CD14-positive monocyte (primary cell): ENCODE measurements around the gene ACOT9. TPM values are rescaled to one million over a fixed set of nuclear protein-coding genes. Genes with fewer than 3 reads are reported as not detected.

Experiments
- DNase-seq, 3 donors: peaks; one replicate each; pipeline ENCODE4 v3.0.0-alpha.2; 2011 to 2022
- H2AFZ ChIP-seq: 2 replicates; pipeline ENCODE4 v1.6.0; 2012; ENCODE audit warnings: mild to moderate bottlenecking, low read depth, low read length, inconsistent platforms; ENCODE audit not compliant: insufficient read depth, poor library complexity, severe bottlenecking
- H3K27ac ChIP-seq, 2 donors: 1 replicate in 1 of 2; 2 replicates in 1 of 2; pipeline ENCODE4 v1.5.1; 2012 to 2013; ENCODE audit warnings: low read length in 2 of 2, control low read depth in 1 of 2, inconsistent platforms in 1 of 2, low read depth in 1 of 2, mild to moderate bottlenecking in 1 of 2
- H3K27me3 ChIP-seq, 2 donors: one replicate each; pipeline versions ENCODE4 v1.6.0 to v1.6.1; 2011 to 2013; ENCODE audit warnings: low read length in 2 of 2; ENCODE audit not compliant: control insufficient read depth in 2 of 2, insufficient read depth in 2 of 2
- H3K36me3 ChIP-seq, 2 donors: replicated peaks in 1 of 2; 1 replicate in 1 of 2; 2 replicates in 1 of 2; pipeline versions ENCODE4 v1.5.1 to v1.6.1; 2012 to 2013; ENCODE audit warnings: low read length in 2 of 2, control low read depth in 1 of 2, inconsistent platforms in 1 of 2, mild to moderate bottlenecking in 1 of 2; ENCODE audit not compliant: insufficient read depth in 2 of 2, control insufficient read depth in 1 of 2
- H3K4me1 ChIP-seq, 2 donors: 1 replicate in 1 of 2; 2 replicates in 1 of 2; pipeline versions ENCODE4 v1.5.1 to v1.6.1; 2012 to 2013; ENCODE audit warnings: low read length in 2 of 2, control low read depth in 1 of 2, inconsistent platforms in 1 of 2, mild to moderate bottlenecking in 1 of 2, moderate library complexity in 1 of 2; ENCODE audit not compliant: insufficient read depth in 2 of 2, control insufficient read depth in 1 of 2
- H3K4me2 ChIP-seq: replicated peaks from 2 replicates; pipeline ENCODE3; 2012; ENCODE audit warnings: low read length, moderate library complexity, mild to moderate bottlenecking; ENCODE audit not compliant: poor library complexity, severe bottlenecking; ENCODE audit errors: extremely low read depth
- H3K4me3 ChIP-seq, 3 experiments: fragments of 200-600 bp in 1 of 3; sonication (generic) in 1 of 3; replicated peaks in 1 of 3; 1 replicate in 2 of 3; 2 replicates in 1 of 3; pipeline ENCODE4 v1.5.1; 2011 to 2013; ENCODE audit warnings: low read length in 3 of 3, mild to moderate bottlenecking in 3 of 3, control low read depth in 2 of 3, low read depth in 2 of 3, inconsistent platforms in 1 of 3, moderate library complexity in 1 of 3
- H3K79me2 ChIP-seq: 2 replicates; pipeline ENCODE4 v1.6.0; 2012; ENCODE audit warnings: mild to moderate bottlenecking, control low read depth, inconsistent platforms, low read length, moderate library complexity; ENCODE audit not compliant: insufficient read depth
- H3K9ac ChIP-seq: 2 replicates; pipeline ENCODE4 v1.6.0; 2017; ENCODE audit warnings: low read length, mild to moderate bottlenecking; ENCODE audit not compliant: insufficient read depth, poor library complexity, severe bottlenecking
- H3K9me3 ChIP-seq, 2 donors: replicated peaks in 1 of 2; 1 replicate in 1 of 2; 2 replicates in 1 of 2; pipeline versions ENCODE4 v1.5.1 to v1.6.1; 2012 to 2013; ENCODE audit warnings: low read length in 2 of 2, control low read depth in 1 of 2; ENCODE audit not compliant: control insufficient read depth in 1 of 2, insufficient read depth in 1 of 2
- H4K20me1 ChIP-seq: 2 replicates; pipeline ENCODE4 v1.6.0; 2012; ENCODE audit warnings: mild to moderate bottlenecking, low read length, control low read depth, moderate library complexity; ENCODE audit not compliant: insufficient read depth
- H3K27ac Mint-ChIP-seq, 7 donors: one replicate each; pipeline ENCODE4 v1.8.0; 2020; ENCODE audit warnings: mild to moderate bottlenecking in 7 of 7, mixed read lengths in 7 of 7, moderate library complexity in 6 of 7, inconsistent platforms in 2 of 7
- H3K27me3 Mint-ChIP-seq, 3 donors: one replicate each; pipeline ENCODE4 v1.8.0; 2021 to 2022; ENCODE audit warnings: low read depth in 3 of 3, mild to moderate bottlenecking in 3 of 3, mixed read lengths in 3 of 3, moderate library complexity in 3 of 3, inconsistent platforms in 1 of 3
- H3K36me3 Mint-ChIP-seq, 2 donors: one replicate each; pipeline ENCODE4 v1.8.0; 2020; ENCODE audit warnings: mixed read lengths in 2 of 2, inconsistent platforms in 1 of 2, mild to moderate bottlenecking in 1 of 2
- H3K4me1 Mint-ChIP-seq: one replicate; pipeline ENCODE4 v1.8.0; 2020; ENCODE audit warnings: mild to moderate bottlenecking, mixed read lengths
- H3K4me3 Mint-ChIP-seq, 2 donors: one replicate each; pipeline ENCODE4 v1.8.0; 2020; ENCODE audit warnings: mild to moderate bottlenecking in 2 of 2, mixed read lengths in 2 of 2, moderate library complexity in 1 of 2
- H3K9me3 Mint-ChIP-seq, 7 donors: one replicate each; pipeline ENCODE4 v1.8.0; 2020 to 2022; ENCODE audit warnings: mixed read lengths in 7 of 7, mild to moderate bottlenecking in 6 of 7, moderate library complexity in 6 of 7, inconsistent platforms in 2 of 7
- WGBS: methylation state at CpG from one replicate; pipeline ENCODE4 v1.1.5; 2013; ENCODE audit warnings: missing lambda C conversion rate; ENCODE audit not compliant: insufficient coverage; 5-methylcytosine and 5-hydroxymethylcytosine counted together
- intact Hi-C, 2 donors: fragments of 100-400 bp; cut with micrococcal nuclease; formaldehyde crosslinking; loops; one replicate each; pipeline versions ENCODE4 v1.15.0 to v1.15.1; 2023
- polyA plus RNA-seq, 3 donors: library from polyadenylated mRNA; depleted of rRNA in 1 of 3; unstranded in 2 of 3; stranded (reverse) in 1 of 3; fragments of 300-500 nt in 2 of 3; fragments of >200 nt in 1 of 3; fragmentation: Illumina TruSeq in 2 of 3; gene quantifications; 1 replicate in 2 of 3; 2 replicates in 1 of 3; pipeline ENCODE4 v1.2.3, GENCODE V29; 2012 to 2021
- TF ChIP-seq, protein P1 (sequence below): fragments of 200-600 bp; IDR thresholded peaks from one replicate; pipeline ENCODE4 v1.8.0; 2022; ENCODE audit warnings: antibody characterized with exemption, mild to moderate bottlenecking

Gene ACOT9
- polyA plus RNA-seq, 3 donors, result 49.2 to 69.3 (median 51.8) TPM

- H3K27ac ChIP-seq, result peak overlapping the region in 1 of 2 donors; percentile 50
- H3K4me1 ChIP-seq, result peaks cover 15 to 16% of the 10 kb centered on the region in 2 donors
- Mint-ChIP-seq H3K4me3 (no peak overlapping the region), H3K27me3 (peaks cover 0 to 13% (median 0%) of the 10 kb centered on the region in 3 donors), H3K36me3 (peaks cover 54 to 73% of the 10 kb centered on the region in 2 donors), H3K9me3 (peaks cover 0 to 5% (median 0%) of the 10 kb centered on the region in 7 donors), H3K4me1 (peaks cover 18% of the 10 kb centered on the region), H3K27ac (peak overlapping the region; percentile 75 to 94 (median 87))
- no peak overlapping the region for H3K9ac ChIP-seq
- H3K4me3 ChIP-seq, result no peak overlapping the region
- H3K79me2 ChIP-seq, result no peaks in the 10 kb centered on the region
- peaks cover 33 to 62% of the 10 kb centered on the region in 2 donors for H3K36me3 ChIP-seq
- no peak overlapping the region for H2AFZ ChIP-seq
- TF ChIP-seq, protein P1, sequence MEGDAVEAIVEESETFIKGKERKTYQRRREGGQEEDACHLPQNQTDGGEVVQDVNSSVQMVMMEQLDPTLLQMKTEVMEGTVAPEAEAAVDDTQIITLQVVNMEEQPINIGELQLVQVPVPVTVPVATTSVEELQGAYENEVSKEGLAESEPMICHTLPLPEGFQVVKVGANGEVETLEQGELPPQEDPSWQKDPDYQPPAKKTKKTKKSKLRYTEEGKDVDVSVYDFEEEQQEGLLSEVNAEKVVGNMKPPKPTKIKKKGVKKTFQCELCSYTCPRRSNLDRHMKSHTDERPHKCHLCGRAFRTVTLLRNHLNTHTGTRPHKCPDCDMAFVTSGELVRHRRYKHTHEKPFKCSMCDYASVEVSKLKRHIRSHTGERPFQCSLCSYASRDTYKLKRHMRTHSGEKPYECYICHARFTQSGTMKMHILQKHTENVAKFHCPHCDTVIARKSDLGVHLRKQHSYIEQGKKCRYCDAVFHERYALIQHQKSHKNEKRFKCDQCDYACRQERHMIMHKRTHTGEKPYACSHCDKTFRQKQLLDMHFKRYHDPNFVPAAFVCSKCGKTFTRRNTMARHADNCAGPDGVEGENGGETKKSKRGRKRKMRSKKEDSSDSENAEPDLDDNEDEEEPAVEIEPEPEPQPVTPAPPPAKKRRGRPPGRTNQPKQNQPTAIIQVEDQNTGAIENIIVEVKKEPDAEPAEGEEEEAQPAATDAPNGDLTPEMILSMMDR, result no peak
- intact Hi-C loops, result no loop called here
- H3K9me3 ChIP-seq, result no peaks in the 10 kb centered on the region
- no peaks in the 10 kb centered on the region for H3K27me3 ChIP-seq
- no peak overlapping the region for H3K4me2 ChIP-seq
- no CpG with 5 or more reads among the region's 3 CpGs for WGBS
- peak in 2 of 3 donors; percentile 28 to 42 for DNase-seq
- no peaks in the 10 kb centered on the region for H4K20me1 ChIP-seq
Observed at GRCh38 chrX:23727206-23727605, 15.9 kb downstream of the ACOT9 start.

DNA sequence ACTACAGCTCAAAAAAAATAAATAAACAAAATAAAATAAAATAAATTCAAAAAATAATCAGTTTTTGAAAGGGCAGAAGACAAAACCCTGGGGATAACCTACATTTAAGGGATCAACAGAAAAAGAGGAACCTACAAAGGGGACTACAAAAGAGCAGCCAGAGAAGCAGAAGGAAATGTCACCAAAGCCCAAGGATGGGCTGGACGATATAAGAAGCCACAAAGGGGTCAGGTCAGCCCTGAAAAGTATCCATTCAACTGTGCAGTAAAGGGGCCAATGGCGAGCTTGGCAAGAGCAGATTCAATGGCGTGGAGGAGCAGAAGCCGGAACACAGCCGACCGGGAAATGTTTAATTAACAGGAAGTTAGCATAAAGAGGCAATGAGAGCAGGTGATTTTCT is 16.9 kb downstream of the ACOT9 start:
- Mint-ChIP-seq H3K4me3 (peak overlapping the region in 1 of 2 donors; percentile 75), H3K4me1 (peaks cover 13% of the 10 kb centered on the region), H3K27ac (peak overlapping the region; percentile 79 to 95 (median 89)), H3K36me3 (peaks cover 50 to 66% of the 10 kb centered on the region in 2 donors), H3K27me3 (peaks cover 0 to 13% (median 0%) of the 10 kb centered on the region in 3 donors), H3K9me3 (peaks cover 0 to 5% (median 0%) of the 10 kb centered on the region in 7 donors)
- Histone ChIP-seq H3K9ac (no peak overlapping the region), H3K4me3 (peak overlapping the region in 1 of 3 experiments; percentile 14), H3K27me3 (no peaks in the 10 kb centered on the region), H3K9me3 (no peaks in the 10 kb centered on the region), H2AFZ (no peak overlapping the region), H3K36me3 (peaks cover 42 to 72% of the 10 kb centered on the region in 2 donors), H4K20me1 (no peaks in the 10 kb centered on the region), H3K4me1 (peaks cover 15 to 16% of the 10 kb centered on the region in 2 donors), H3K4me2 (peak overlapping the region; percentile 26), H3K79me2 (no peaks in the 10 kb centered on the region), H3K27ac (peak overlapping the region; percentile 44 to 50)
- WGBS, result 7% methylated on average over 3 of the region's 6 CpGs
- intact Hi-C loops, result no loop called here
- TF ChIP-seq, protein P1, result no peak
- DNase-seq, result peak; percentile 63 to 75 (median 68)
